Psoas muscle (tissue), 8 donors: Measurements from ENCODE around the gene CREB1. TPM values are rescaled to one million over a fixed set of nuclear protein-coding genes. Genes with fewer than 3 reads are reported as not detected.

Experiments
- ATAC-seq, 4 donors: fragments of 200-7000 bp; cut with Tn5 transposase; one replicate each; pipeline ENCODE4 v1.9.1; 2020; ENCODE audit warnings: moderate library complexity in 3 of 4, mild to moderate bottlenecking in 2 of 4
- DNase-seq, 2 donors: peaks; one replicate each; pipeline ENCODE4 v3.0.0-alpha.2; 2020
- H3K27ac ChIP-seq: fragments of 200-600 bp; one replicate; pipeline ENCODE4 v1.8.0; 2022
- H3K27me3 ChIP-seq, 3 donors: fragments of 200-600 bp in 1 of 3; one replicate each; pipeline versions ENCODE4 v1.6.1 to v1.8.0; 2013 to 2022; ENCODE audit warnings: low read length in 2 of 3, mild to moderate bottlenecking in 2 of 3, moderate library complexity in 1 of 3; ENCODE audit not compliant: insufficient read depth in 3 of 3
- H3K36me3 ChIP-seq, 2 donors: fragments of 200-600 bp in 1 of 2; one replicate each; pipeline versions ENCODE4 v1.6.1 to v1.8.0; 2013 to 2022; ENCODE audit warnings: low read depth in 1 of 2, mild to moderate bottlenecking in 1 of 2, moderate library complexity in 1 of 2; ENCODE audit not compliant: insufficient read depth in 1 of 2
- H3K4me1 ChIP-seq: fragments of 200-600 bp; one replicate; pipeline ENCODE4 v1.8.0; 2022
- H3K4me3 ChIP-seq: fragments of 200-600 bp; one replicate; pipeline ENCODE4 v1.8.0; 2022; ENCODE audit warnings: mild to moderate bottlenecking
- H3K9me3 ChIP-seq: fragments of 200-600 bp; one replicate; pipeline ENCODE4 v1.8.0; 2022
- WGBS, 3 donors: extraction: QIAGEN DNeasy Blood & Tissue Kit; methylation state at CpG; one replicate each; pipeline versions ENCODE4 v1.1.6 to v1.1.7; 2013; 5-methylcytosine and 5-hydroxymethylcytosine counted together
- intact Hi-C, 2 donors: fragments of 100-400 bp; cut with DNase I; formaldehyde crosslinking; loops; one replicate each; pipeline versions ENCODE4 v1.11.0 to v1.14.2; 2022
- polyA plus RNA-seq, 3 donors: library from polyadenylated mRNA; stranded (reverse); fragments of 200-250 nt; gene quantifications; one replicate each; pipeline ENCODE4 v1.2.3, GENCODE V29; 2013
- total RNA-seq, 4 donors: library from RNA; stranded (reverse); fragmentation: NEBNext Ultra II Directional in 2 of 4; extraction: Animal tissue kit (Norgen Biotek cat#: 25700) in 2 of 4; gene quantifications; one replicate each; pipeline versions ENCODE4 v1.2.1 to v1.2.4, GENCODE V29; 2021 to 2023
- TF ChIP-seq, protein P1 (sequence below): fragments of 200-600 bp; IDR thresholded peaks from one replicate; pipeline ENCODE4 v1.8.0; 2022; ENCODE audit warnings: antibody characterized with exemption
- donor health status: healthy with polysubstance abuse.
- donor health status: DM: no; HTN: no; CAD: no; lungs with moderate emphysema.
- donor health status: Bipolar disorder and iron deficiency.
- donor health status: healthy.
- donor health status: DM: yes; HTN: yes; CAD: no.
- donor health status: DM: no; HTN: no; CAD: no.
- donor health status: DM: no; HTN: no; CAD: no.
- donor health status: DM: yes; HTN: yes; CAD: no.

CREB1 gene
- total and polyA plus RNA-seq, 7 donors = 3.5 to 27.9 (median 18.4) TPM

DNA sequence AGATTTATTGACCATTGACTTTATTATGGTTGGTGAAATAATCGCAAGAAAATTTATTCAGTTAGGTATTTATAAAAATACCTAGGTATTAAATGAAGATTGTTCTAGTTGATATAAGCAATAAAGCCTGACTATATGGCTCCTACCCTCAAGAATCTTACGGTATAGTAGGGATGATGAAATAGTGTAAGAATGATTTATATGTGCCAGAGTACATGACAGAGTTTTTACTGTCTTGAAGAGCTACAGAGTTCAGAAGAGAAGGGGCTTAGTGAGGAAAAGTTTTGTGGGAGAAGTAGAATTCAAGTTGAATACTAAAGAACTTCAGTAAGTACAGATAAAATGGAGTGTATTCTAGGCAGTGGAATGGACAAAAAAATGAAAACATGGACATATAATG is 9.7 kb downstream of the CREB1 start:
- intact Hi-C loops = no loop called here
- 83 to 96% (median 89%) methylated on average over 2 of the region's 2 CpGs for WGBS, 3 donors
- Histone ChIP-seq H3K36me3 (no peaks in the 10 kb centered on the region), H3K4me1 (peaks cover 14% of the 10 kb centered on the region), H3K27ac (no peak overlapping the region), H3K4me3 (no peak overlapping the region), H3K9me3 (no peaks in the 10 kb centered on the region), H3K27me3 (no peaks in the 10 kb centered on the region)
- TF ChIP-seq, protein P1, sequence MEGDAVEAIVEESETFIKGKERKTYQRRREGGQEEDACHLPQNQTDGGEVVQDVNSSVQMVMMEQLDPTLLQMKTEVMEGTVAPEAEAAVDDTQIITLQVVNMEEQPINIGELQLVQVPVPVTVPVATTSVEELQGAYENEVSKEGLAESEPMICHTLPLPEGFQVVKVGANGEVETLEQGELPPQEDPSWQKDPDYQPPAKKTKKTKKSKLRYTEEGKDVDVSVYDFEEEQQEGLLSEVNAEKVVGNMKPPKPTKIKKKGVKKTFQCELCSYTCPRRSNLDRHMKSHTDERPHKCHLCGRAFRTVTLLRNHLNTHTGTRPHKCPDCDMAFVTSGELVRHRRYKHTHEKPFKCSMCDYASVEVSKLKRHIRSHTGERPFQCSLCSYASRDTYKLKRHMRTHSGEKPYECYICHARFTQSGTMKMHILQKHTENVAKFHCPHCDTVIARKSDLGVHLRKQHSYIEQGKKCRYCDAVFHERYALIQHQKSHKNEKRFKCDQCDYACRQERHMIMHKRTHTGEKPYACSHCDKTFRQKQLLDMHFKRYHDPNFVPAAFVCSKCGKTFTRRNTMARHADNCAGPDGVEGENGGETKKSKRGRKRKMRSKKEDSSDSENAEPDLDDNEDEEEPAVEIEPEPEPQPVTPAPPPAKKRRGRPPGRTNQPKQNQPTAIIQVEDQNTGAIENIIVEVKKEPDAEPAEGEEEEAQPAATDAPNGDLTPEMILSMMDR = no peak
- DNase-seq (no peak), ATAC-seq (no peak)

DNA sequence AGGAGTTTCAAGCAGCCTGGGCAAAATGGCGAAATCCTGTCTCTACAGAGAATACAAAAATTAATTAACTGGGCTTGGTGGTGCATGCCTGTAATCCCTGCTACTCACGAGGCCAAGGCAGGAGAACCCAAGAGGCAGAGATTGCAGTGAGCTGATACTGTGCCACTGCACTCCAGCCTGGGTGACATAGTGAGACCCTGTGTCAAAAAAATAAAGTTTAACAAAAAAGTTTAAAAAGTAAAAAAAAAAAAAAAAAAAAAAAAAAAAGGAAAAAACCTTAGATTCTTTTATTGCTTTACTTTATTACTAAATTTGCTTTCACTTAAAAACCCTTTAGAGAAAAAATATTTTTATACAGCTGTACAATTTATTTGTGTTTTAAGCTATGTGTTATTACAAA is 10.7 kb downstream of the CREB1 start:
- DNase-seq = no peak
- TF ChIP-seq, protein P1 = no peak
- Histone ChIP-seq H3K9me3 (no peaks in the 10 kb centered on the region), H3K4me1 (peaks cover 6% of the 10 kb centered on the region), H3K4me3 (no peak overlapping the region), H3K27ac (no peak overlapping the region), H3K27me3 (no peaks in the 10 kb centered on the region), H3K36me3 (no peaks in the 10 kb centered on the region)
- intact Hi-C loops = no loop called here
- ATAC-seq = peak in 1 of 4 donors; percentile 22
- 79 to 90% (median 89%) methylated on average over 2 of the region's 2 CpGs for WGBS, 3 donors

DNA sequence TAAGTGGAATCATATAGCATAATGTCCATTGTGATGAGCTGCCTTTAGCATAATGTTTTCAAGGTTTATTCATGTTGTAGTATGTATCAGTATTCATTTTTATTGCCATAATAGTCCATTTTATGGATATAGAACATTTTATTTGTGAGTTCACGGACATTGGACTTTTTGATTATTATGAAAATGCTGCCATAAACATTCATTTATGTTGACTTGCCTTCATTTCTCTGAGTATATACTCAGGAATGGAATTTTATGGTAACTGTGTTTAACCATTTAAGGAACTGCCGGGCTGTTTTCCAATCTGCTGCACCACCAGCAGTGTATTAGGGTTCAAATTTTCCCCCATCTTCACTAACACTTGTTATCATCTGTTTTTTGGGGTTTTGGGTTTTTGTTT is 12.2 kb downstream of the CREB1 start:
- Histone ChIP-seq H3K4me3 (no peak overlapping the region), H3K4me1 (no peaks in the 10 kb centered on the region), H3K27ac (no peak overlapping the region), H3K36me3 (no peaks in the 10 kb centered on the region), H3K9me3 (no peaks in the 10 kb centered on the region), H3K27me3 (no peaks in the 10 kb centered on the region)
- DNase-seq = no peak
- no peak for ATAC-seq
- WGBS, 3 donors = 94 to 96% (median 95%) methylated on average over 2 of the region's 2 CpGs
- TF ChIP-seq, protein P1 = no peak
- intact Hi-C loops = no loop called here

DNA sequence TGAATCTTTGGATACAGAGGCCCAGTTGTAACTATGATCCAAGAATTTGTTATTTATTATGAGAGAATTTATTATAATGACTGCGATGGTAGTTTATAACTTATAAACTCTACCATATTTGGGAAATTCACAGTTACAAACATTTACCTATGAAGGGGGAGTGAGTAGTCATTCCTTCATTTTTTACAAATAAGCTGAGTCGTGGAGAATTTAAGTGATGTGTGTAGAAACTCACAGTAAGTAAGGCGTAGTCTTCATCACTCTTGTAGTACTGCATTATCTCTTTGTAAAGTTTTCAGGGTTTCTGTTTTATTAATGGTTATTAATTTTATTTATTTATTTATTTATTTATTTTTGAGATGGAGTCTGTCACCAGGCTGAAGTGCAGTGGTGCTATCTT is 13.5 kb downstream of the CREB1 start:
- Histone ChIP-seq H3K36me3 (no peaks in the 10 kb centered on the region), H3K9me3 (no peaks in the 10 kb centered on the region), H3K27ac (no peak overlapping the region), H3K4me1 (no peaks in the 10 kb centered on the region), H3K4me3 (no peak overlapping the region), H3K27me3 (no peaks in the 10 kb centered on the region)
- ATAC-seq = no peak
- no peak for DNase-seq
- TF ChIP-seq, protein P1 = no peak
- WGBS, 3 donors = 98 to 99% (median 98%) methylated on average over 3 of the region's 3 CpGs
- intact Hi-C loops = no loop called here

DNA sequence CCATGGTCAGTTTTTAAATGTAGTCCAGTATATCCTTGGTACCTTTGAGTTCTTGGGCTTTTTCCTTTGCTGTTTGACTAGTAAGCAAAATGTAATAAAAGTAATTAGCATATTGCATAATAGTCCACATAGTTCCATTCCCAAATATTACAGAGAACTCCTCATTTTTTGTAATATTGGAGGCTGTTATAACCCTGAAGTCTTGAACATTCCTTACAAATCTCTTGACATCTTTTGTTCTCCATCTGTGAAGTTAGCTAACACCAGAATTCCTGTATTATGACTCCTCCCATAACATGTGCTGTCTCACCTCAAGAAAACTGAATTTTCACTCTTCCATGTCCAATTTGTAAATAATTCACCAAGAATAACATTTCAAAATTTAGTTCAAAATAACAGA is 17.1 kb downstream of the CREB1 start:
- intact Hi-C loops = no loop called here

More for the DNA sequence above, 17.1 kb downstream of the CREB1 start:
- TF ChIP-seq, protein P1 = no peak
- H3K27ac ChIP-seq = no peak overlapping the region
- no peak for DNase-seq
- no peak for ATAC-seq
- no peaks in the 10 kb centered on the region for H3K36me3 ChIP-seq
- H3K9me3 ChIP-seq = no peaks in the 10 kb centered on the region
- peaks cover 24% of the 10 kb centered on the region for H3K4me1 ChIP-seq
- no peak overlapping the region for H3K4me3 ChIP-seq
- H3K27me3 ChIP-seq = no peaks in the 10 kb centered on the region
